ENCODE measurements around the gene FTL.

FTL gene

DNA sequence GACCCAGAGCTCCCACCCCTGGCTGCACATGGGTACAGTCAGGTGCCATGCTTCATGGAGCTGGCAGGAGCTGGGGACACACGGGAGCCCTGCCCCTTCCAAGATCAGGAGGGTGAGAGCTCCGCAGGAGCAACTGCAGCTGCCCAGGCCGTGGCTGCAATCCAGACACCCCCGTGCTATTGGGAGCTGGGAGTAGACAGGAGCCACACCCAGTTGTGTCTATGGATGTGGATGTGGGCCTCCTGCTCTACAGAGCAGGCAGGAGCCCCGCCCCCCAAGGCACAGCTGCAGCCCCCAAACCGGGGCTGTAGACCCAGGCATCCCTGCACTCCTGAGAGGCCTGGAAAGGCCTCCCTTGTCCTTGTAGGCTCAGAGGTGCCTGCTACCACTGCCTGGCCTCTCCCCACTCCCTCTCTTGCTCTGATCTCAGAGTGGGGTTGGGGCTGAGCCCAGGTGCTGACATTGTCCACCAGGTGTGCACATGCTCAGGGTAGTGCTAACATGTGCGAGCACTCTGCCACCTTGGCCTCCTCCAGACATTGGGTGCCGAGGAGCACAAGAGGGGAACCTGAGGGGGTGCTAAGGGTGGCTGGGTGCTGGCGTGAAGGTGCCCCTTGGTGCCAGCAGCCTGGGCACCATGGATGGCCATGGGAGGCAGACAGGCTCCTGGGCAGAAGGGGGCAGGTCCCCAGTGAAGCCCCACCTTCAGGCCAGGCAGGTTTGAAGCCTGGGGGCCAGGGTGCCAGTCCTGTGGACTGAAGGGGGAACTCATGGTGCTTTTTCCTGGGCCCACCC, 18.4 kb upstream of the FTL start:
- DNase-seq: no peak

- no peak for DNase-seq
Observed at GRCh38 chr19:48947258-48947542, 17.9 kb upstream of the FTL start.

DNA sequence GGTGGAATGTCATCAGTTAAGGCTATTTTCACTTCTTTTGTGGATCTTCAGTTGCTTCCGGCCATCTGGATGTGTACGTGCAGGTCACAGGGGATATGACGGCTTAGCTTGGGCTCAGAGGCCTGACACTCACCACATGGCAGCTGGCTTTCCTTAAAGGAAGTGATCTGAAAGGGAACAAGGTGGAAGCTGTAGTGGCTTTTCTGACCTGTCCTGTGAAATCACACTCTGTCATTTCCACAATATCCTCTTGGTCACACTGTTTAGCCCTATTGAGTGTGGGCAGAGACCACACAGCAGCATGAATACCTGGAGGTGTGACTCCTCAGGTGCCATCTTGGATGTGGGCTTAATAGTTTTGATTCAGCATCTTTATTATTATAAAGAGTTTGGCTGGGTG, 14.9 kb upstream of the FTL start:
- no peak for DNase-seq

DNA sequence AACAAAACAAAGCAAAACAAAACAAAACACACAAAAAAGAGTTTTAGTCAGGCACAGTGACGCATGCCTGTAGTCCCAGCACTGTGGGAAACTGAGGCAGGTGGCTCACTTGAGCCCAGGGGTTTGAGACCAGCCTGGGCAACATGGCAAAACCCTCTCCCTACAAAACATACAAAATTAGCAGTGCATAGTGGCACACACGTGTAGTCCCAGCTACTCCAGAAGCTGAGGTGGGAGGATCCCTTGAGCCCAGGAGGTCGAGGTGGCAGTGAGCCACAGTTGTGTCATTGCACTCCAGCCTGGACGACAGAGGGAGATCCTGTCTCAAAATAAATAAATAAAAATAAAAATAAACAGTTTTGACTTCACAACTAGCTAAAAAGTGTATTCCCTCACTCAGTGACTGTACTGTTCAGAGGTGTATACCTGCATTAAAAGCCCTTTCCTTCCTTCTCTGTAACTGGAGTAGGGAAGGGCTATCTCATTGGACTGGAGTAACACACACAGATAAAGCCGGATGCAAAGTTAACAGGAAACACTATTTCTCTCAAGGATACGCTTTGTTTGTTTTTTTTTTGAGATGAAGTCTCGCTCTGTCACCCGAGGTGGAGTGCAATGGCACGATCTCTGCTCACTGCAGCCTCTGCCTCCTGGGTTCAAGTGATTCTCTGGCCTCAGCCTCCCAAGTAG, 14.1 kb upstream of the FTL start:
- no peak for DNase-seq

- DNase-seq: no peak
Observed at GRCh38 chr19:48953141-48953540, 12.0 kb upstream of the FTL start.

DNA sequence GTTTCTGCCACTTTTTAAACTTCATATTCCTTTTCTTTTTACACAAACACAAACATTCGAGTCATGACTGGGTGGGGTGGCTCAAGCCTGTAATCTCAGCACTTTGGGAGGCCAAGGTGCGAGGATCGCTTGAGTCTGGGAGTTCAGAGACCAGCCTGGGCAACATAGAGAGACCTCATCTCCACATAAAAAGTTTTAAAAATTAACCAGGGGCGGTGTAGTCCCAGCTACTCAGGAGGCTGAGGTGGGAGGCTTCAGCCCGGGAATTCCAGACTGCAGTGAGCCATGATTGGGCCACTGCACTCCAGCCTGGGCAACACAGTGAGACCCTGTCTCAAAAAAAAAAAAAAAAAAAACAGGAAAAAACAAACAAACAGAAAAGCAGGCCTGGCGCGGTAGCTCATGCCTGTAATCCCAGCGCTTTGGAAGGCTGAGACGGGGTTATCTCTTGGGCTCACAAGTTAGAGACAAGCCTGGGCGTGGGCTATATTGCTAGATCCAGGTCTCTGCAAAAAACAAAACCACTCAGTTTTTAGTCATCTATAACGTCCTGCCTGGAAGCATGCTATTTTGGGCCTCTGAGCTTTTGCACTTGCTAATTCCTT, 11.0 kb upstream of the FTL start:
- DNase-seq: no peak

- peak; percentile 86 to 87 for DNase-seq
Observed at GRCh38 chr19:48954595-48955307, 10.4 kb upstream of the FTL start, which contains the start of gene BAX. BAX (plus strand) TSS chr19:48954875; CDS start chr19:48954929, 54 bp downstream.

GRCh38 chr19:48955308-48955958, 9.7 kb upstream of the FTL start:
- no peak for DNase-seq

DNA sequence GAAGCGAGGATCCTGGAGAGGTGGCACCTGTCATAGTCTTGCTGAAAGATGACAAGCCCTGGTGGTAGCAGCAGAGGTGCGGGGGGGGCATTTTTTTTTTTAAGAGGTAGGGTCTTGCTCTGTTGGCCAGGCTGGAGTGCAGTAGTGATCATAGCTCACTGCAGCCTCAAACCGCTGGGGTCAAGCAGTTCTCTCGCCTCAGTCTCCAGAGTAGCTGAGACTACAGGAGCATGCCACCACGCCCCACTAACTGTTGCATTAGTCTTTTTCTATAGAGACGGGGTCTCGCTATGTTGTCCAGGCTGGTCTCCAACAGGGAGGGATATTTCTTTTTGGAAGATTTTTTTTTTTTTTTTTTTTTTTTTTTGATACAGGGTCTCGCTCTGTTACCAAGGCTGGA, 7.1 kb upstream of the FTL start:
- DNase-seq: no peak

DNA sequence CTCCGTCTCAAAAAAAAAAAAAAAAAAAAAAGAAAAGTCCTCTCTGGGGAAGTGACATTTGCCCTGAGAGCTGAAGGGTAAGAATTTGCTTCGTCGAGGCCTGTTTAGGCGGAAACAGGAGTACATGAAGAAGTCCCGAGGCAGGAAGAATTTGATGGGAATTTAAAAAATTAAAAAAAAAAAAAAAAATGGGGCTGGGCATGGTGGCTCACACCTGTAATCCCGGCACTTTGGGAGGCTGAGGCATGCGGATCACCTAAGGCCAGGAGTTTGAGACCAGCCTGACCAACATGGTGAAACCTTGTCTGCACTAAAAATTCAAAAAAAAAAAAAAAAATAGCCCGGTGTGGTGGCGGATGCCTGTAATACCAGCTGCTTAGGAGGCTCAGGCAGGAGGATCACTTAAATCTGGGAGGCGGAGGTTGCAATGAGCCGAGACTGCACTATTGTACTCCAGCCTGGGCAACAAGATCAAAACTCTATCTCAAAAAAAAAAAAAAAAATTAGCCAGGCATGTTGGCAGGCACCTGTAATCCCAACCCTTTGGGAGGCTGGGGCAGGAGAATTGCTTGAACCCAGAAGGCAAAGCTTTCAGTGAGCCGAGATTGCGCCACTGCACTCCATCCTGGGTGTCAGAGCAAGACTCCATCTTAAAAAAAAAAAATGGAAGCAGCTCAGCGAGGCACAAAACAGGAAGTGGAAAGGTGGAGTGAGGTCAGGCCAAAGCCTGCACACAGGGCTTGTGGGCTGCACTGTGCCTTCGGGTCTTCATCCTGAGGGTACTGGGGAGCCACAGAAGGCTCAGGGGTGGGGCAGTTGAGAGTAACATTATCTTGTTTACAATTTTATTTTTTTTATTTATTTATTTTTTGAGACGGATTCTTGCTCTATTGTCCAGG, 5.5 kb upstream of the FTL start:
- DNase-seq: no peak

DNA sequence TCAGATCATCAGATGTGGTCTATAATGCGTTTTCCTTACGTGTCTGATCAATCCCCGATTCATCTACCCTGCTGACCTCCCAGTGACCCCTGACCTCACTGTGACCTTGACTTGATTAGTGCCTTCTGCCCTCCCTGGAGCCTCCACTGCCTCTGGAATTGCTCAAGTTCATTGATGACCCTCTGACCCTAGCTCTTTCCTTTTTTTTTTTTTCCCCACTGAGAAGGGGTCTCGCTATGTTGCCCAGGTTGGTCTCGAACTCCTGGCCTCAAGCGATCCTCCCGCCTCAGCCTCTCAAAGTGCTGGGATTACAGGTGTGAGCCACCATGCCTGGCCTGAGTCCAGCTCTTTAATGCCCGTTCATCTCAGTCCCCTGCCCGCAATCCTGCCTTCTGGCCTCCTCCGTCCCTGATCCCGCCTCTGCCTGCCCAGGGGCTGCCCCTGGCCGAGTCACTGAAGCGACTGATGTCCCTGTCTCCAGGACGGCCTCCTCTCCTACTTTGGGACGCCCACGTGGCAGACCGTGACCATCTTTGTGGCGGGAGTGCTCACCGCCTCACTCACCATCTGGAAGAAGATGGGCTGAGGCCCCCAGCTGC, 4.0 kb upstream of the FTL start:
- DNase-seq: no peak

GRCh38 chr19:48961673-48962028, 3.5 kb upstream of the FTL start:
- no peak for DNase-seq

DNA sequence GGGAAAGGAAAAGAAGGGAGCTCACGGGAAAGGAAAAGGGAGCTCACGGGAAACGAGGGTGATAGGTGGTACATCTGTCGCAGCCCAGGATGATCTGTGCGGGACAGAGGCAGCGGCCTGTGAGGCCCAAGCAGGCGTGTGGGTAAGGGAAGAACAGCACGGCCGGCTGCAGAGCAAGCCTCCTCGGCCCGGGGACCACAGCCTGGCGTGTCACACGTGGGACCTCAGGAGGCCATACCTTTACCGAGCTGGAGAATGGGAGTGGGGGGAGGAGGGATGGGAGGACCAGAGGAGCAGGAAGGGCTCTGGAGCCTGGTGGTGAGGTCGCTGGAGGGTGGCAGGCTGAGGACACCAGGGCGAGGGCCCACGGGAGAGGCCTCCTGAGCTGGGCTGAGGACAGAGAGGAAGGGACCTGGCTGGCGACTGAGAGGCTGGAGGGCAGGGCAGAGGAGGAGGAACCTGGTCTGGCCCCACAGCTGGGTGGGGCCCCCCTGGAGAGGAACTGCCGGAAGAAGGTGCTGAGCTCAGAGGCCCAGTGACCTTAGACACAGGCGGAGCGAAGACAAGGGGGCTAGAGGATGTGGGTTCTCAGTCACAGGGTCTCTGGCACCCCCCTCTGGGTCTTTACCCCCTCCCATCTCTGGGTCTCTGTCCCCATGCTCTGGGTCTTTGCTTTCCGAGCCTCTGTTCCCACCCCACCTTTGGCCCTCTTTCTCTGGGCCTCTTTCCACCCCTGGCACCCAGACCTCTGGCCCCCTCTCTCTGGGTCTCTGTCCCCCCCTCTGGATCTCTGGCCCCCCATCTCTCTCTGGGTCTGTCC, 2.9 kb upstream of the FTL start:
- peak in 1 of 2 donors; percentile 9 for DNase-seq

DNA sequence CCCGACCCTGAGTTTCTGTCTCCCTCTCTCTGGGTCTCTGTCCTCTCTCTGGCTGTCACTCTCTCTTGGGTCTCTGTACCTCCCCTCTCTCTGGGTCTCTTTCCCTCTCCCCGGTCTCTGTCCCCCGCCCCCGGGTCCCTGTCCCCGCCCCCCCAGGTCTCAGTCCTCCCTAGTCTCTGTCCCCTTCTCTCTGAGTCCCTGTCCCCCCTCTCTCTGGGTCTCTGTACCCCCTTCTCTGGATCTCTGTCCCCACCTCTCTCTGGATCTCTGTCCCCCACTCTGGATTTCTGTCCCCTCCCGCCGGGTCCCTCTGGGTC, 2.3 kb upstream of the FTL start:
- DNase-seq: no peak

GRCh38 chr19:48963371-48964204, 1.5 kb upstream of the FTL start:
- DNase-seq: peak; percentile 25 to 53

- peak; percentile 25 to 47 for DNase-seq
Observed at GRCh38 chr19:48964205-48965039, 687 bp upstream of the FTL start.

- peak; percentile 64 to 76 for DNase-seq
Observed at GRCh38 chr19:48965806-48966540, 864 bp downstream of the FTL start.
